ENCODE results near the gene AKAP4. TPM values are rescaled to one million over a fixed set of nuclear protein-coding genes. Genes with fewer than 3 reads are reported as not detected.

Gene AKAP4
- total RNA-seq, 1 experiment from 2014 or later = not detected

DNA sequence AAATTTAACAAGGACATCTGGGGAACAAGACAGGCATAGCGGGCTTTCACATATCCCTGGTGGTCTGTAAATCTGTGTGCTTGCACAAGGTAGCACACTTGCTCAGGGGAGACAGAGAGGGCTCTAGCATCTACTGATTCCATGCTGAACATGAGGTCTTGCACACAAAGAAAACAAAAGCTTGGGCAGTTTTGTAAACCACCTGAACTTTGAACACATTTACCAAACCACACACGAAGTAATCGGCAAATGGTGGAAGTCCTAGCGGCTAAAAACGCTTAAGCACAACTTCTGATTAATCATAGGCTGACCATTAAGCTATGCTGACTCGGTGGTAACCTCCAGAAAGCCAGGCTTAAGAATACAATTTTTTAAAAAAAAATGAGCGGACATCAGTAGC, 52.8 kb downstream of the AKAP4 start:
- in situ Hi-C loops (cut with HindIII; ENCODE audit: low sequenced_read_pairs) = no loop called here
- DNase-seq (ENCODE audit: low spot score) = no peak

Other genes starting within 250 kb of the AKAP4 start
- gene CCNB3, start 3.8 kb upstream of the AKAP4 start, total RNA-seq (2014; rRNA removed; shearing (Covaris generic)) = not detected in 2 replicates

All from G401 (cell line).